Measurements from ENCODE around the gene MAN2B1.
"Not testable (repeated sequence)": the region's sequence is repeated elsewhere in the genome, so short reads cannot be mapped to it uniquely, and the experiment has no call there.

Gene MAN2B1

DNA sequence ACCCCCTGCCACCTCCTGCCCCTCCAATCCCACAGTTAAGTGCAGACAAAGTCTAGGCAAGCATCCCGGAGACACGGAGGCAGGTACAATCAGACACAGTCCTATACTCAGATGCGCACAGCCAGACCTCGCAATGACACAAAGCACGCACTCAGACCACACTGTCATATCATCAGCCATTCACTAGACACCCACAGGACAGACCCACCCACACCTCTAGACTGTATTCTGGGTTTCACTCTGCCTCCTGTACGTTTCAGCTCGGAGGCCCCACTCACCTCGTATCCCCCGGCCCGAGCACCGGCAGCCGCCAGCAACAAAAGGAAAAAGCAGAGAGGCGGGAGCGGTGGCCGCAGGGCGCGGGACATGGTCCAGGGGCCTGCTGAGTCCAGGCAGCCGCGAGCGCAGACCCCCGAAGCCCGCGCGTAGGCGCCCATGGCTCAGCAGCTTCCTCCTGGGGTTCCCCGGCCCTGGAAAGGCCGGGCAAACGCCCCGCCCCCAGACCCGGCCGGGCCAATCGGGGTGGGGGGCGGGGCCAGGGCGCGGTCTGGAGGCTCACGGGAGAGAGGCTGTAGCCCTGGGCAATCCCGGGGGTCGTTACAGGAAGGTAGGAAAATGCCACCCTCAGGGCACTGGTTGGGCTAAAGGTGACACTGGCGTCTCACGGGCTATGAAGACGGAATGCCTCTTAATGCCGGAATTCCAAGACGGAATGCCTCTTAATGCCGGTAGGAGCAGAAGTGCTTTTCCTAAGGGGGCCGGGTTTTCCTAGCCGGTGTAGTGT lies at the start of gene MAN2B1, which contains the start of gene WDR83:
Gene MAN2B1, minus strand, starts transcription at position 478 of the 784 bp plus-strand sequence. Its CDS starts 41 bp downstream, at position 437.
Gene WDR83, plus strand, starts transcription at position 543 of the 784 bp plus-strand sequence. CDS start 2,984 bp downstream, outside the sequence.
- peak; percentile 91 to 94 for DNase-seq

DNA sequence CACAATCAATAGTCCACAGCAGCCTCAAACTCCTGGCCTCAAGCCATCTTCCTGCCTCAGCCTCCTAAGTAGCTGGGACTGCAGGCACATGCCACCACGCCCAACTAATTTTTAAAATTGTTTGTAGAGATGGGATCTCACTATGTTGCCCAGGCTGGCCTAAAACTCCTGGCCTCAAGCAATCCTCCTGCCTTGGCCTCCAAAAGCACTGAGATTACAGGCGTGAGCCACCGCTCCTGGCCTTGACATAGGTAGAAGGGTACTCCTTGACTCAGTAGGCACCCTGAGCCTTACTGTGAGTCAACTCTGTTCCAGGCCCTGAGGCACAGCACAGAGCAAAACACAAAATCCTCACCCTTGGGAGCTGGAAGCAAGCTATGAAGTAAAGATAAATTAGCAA lies 49.4 kb upstream of the MAN2B1 start:
- no peak for DNase-seq

DNA sequence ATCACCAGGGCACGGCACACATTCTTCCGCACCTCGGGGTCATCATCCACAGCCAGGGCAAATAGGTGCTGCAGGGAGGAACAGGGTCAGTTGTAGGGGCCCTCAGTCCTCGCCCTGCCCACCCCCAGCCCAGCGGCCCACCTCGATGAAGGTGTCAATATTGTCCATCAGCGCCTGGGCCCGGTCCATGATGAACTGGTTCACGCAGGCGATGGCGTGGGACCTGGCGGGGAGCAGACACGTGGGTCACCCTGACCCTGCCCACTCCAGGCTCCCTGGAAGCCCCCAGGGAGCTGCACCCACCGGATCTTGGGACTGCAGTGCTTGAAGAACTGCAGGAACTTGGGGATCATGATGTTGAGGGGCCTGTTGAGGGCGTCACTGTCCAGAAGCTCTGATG lies 48.6 kb upstream of the MAN2B1 start:
- no peak for DNase-seq

DNA sequence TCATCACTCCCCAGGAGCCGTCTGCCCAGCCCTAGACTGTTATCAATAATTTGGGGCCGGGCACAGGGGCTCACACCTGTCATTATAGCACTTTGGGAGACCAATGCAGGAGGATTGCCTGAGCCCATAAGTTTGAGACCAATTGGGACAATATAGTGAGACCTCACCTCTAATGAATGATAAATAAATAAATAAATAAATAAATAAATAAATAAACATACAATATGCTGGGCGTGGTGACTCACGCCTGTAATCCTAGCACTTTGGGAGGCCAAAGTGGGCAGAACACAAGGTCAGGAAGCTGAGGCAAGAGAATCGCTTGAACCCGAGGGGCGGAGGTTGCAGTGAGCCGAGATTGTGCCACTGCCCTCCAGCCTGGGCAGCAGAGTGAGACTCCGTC lies 46.8 kb upstream of the MAN2B1 start:
- not testable (repeated sequence) for DNase-seq

DNA sequence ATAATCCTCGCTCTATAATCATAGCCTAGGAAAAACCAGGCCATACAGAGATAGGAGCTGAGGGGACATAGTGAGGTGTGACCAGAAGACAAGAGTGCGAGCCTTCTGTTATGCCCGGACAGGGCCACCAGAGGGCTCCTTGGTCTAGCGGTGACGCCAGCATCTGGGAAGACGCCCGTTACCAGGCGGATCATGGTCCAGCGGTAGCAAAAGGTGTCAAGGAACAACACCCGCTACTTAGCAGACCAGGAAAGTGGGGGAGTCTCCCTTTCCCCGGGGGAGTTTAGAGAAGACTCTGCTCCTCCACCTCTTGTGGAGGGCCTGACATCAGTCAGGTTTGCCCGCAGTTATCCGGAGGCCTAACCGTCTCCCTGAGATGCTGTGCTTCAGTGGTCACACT lies 45.5 kb upstream of the MAN2B1 start:
- not testable (repeated sequence) for DNase-seq

DNA sequence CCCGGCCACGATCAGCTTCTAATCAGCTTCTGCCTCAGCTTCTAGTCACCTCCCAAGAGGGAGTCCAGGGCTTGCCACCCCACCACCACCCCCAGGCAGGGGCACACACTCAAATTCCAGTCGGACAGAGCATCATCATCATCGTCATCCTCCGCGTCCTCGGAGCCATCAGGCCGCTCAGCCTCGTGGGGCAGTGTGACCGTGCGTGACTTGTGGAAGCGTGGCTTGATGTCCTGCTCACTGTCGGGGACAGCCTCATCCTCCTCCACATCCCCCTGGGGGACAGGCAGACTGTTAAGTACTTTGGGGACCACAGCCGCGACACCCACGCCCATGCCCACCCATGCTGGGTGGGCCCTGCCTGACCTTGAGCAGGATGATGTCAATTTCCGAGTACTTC lies 44.6 kb upstream of the MAN2B1 start:
- no peak for DNase-seq

DNA sequence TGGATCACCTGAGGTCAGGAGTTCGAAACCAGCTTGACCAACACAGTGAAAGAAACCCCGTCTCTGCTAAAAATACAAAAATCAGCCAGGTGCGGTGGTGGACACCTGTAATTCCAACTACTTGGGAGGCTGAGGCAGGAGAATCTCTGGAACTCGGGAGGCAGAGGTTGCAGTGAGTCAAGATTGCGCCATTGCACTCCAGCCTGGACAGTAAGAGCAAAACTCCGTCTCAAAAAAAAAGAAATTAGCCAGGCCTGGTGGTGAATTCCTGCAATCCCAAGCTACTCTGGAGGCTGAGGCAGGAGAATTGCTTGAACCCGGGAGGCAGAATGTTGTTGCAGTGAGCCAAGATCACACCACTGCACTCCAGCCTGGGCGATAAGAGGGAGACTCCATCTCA lies 42.1 kb upstream of the MAN2B1 start:
- no peak for DNase-seq

DNA sequence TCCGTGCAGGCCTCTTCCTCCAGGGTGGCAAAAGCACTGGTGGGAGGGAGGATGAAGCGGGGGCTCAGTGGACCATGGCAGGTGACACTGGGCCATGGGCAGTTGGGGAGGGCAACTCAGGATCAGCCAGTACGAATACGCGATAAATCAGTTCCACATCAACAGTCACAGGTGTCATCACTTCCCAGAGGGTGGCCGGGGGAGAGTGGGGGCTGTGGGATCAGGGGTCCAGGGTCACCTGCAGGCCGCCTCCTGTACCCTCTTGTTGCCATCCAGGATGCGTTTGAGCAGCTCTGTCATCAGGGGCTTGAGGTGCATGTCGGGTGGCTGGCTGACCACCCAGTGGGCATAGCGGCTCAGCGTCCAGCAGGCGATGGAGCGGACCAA lies 39.8 kb upstream of the MAN2B1 start:
- no peak for DNase-seq

DNA sequence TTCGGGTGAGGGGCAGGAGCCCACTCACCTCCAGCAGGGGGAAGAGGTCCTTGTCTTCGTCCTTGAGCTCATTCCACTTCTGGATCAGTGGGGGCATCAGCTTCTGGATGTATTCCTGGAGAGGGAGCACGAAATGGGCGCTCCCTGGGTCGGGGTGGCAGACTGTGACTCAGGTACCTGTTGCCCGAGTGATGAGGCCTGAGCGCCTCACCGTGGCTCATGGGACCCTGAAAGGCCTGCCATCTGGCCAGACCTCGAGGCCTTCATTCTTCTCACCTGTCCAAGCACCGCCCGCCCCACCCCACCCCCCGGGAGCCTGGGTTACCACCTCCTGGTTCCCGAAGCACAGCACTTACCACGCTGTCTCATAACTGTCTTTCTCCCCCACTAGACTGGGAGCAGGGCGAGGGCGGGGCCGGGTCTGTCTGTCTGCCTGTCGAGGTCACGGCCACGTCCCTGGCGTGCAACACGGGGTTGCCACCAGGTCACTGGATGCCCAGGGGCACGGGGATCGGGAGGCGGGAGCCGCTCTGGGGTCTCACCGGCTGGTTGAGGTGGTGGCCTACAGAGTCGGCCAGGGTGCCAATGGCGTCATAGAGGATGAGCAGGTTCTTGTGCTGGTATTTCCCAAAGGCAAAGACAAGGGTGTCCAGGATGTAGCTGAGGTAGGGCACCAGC lies 39.3 kb upstream of the MAN2B1 start:
- DNase-seq, result no peak

DNA sequence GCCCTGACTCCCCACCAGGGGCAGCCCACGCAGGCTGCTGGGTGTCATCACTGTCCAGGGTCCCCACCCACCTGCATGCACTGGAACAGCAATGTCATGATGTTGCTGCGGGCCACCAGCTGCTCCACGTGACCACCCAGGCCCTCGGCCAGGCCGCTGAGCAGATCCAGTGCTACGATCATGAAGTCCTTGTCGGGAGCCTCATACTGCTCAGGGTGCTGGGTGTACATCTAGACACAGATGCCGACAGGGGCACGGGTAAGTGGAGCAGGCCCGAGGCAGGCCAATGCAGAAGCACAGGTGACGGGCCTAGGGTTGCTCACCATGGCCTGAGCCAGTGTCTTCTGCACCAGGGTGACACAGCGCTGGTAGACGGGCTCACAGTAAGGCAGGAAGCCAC lies 38.6 kb upstream of the MAN2B1 start:
- DNase-seq, result no peak

DNA sequence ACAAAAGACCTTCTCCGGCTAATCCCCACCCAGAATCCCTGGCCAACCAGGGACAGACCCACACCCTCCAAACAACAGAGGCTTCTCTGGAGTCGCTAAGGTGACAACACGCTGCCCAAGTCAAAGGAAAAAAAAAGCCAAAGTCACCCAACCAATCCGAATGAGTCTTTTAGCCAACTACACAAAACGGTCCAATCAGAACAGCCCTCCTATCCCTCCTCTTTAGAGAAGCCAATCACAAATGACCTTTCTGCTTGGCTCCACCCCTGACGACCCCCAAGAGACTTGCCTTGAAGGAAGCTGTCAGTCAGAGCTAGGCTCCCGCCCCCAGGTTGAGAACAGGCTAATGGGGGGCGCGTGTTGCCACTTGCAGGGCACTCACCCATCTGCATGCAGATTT lies 36.5 kb upstream of the MAN2B1 start:
- peak in 1 of 2 donors; percentile 33 for DNase-seq

DNA sequence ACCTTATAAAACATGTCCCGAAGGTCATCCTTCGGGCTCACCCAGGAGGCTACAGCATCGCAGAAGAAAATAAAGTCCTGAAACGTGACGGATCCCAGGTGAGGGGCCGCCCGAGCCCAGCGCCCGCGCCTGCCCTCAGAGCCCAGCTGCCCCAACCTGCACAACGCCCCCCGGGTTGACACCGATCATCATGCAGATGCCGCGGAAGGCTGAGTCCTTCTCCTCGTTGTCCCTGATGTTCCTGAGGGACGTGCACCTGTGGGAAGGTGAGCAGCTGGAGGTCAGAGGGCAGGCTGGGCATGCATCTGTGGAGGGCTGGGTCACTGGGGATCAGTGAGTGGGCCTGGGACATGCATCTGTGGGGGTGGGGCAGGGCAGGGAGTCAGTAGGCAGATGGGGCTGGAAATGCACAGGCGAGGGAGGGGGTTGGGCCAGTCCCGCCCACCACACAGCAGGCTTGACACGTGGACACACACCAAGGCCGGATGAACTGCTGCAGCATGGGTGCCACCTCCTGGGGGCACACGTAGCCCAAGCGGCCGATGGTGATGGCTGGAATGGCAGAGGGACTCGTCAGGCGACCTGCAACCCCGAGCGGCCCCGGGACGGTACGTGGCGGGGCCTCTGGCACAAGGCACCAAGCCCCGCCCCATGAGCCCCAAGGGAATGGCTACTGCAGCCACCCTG lies 35.2 kb upstream of the MAN2B1 start:
- DNase-seq, result no peak

DNA sequence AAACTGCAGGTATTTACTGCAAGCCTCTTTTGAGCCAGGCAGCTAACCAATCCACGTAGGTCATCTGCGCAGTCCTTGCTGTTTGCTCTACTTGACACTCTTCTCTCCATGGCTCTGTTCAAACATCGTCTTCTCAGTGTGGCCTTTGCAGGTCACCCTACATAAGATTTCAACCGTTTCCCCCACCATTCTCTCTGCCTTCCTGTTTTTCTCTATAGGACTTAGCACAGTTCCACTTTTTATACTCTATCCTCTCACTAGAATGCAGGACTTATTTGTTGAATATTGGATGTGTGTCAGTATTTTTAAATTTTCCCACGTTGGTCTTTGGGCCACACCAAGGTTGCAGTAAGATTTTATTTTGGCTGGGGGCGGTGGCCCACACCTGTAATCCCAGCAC lies 31.6 kb upstream of the MAN2B1 start:
- no peak for DNase-seq

DNA sequence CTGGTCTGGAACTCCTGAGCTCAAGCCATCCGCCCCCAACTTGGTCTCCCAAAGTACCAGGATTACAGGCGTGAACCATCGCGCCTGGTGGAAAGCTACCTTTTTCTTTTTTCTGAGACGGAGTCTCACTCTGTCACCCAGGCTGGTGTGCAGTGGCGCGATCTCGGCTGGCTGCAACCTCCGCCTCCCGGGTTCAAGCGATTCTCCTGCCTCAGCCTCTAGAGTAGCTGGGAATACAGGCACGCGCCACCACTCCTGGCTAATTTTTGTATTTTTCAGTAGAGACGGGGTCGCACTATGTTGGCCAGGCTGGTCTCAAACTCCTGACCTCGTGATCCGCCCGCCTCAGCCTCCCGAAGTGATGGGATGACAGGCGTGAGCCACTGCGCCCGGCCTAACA lies 30.9 kb upstream of the MAN2B1 start:
- not testable (repeated sequence) for DNase-seq

DNA sequence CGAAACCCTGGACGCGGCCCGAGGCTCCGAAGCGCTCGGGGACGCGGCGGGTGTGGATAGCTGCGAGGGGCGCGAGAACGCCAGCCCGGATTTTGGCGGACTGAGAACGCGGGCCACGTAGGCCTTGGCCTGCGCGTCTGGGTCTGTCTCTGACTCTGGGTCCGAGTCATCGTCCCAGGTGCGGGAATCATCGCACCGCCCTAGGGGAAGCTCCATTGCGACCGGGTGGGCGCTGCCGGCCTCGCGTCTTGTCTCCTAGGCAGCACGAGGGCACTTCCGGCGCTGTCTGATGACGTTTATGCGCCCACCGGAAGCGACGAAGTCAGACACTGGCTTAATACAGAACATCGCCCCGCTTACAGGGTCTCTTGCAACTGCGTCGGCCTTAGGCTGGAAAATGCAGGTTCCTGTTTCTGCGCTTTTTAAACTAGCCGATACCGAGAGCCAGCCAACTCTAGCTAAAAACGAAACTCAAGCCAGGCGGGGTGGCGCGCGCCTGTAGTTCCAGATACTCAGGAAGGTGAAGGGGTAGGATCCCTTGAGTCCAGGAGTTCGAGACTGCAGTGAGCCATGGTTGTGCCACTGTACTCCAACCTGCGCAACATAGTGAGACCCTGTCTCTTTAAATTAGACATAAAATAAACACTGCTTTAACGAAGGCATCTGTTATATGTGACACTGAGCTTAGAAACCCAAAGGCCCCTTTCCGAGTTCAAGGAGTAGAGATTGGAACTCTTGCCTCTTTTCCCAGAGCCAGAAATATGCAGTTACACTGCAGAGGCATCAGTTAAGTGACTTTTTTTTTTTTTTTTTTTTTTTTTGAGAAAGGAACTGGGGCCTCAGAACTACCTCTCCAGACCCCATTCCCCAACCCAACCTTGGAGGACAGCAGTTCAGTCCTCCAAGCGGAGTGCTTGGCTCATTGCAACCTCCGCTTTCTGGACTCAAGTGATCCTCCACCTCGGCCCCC lies 30.1 kb upstream of the MAN2B1 start, which contains the start of gene FBXW9:
Gene FBXW9, minus strand, starts transcription at position 266 of the 970 bp plus-strand sequence. Its CDS starts 50 bp downstream, at position 216.
- DNase-seq, result peak; percentile 94 to 99

DNA sequence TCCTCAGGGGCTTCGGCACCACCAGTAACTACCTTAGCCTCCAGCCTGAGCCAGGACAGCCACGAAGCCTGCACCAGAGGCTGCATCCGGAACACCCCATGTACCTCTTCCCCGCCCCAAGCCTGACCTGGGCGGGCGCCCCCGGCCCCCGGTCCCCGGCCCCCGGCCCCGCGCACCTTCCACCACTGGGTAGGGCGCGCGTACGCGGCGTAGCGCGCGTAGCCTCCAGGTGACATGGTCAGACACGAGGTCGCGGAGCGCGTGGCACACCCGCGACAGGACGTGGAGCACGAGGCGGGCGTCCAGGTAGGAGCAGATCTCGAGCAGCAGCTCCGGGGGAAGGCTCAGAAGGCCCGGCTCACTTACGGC lies 29.4 kb upstream of the MAN2B1 start:
- DNase-seq, result no peak

DNA sequence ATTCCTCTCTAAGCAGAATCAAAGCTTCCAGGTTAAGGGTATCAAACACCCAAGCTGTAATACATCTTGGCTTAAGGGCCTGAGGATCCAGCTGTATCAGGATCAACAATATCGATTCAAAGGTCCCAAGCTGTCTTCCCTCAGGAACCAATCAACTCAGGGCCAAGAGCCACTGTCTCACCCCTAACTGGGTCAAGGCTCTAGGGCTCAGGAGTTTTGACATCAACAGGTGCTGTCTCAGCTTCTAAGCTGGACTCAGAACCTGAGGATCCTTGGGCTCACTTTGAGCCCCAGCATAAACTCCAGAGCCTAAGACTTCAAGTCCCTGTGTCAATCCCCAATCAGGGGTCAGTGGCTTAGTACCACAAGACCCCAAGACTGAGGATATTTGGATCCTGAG lies 29.0 kb upstream of the MAN2B1 start:
- no peak for DNase-seq

DNA sequence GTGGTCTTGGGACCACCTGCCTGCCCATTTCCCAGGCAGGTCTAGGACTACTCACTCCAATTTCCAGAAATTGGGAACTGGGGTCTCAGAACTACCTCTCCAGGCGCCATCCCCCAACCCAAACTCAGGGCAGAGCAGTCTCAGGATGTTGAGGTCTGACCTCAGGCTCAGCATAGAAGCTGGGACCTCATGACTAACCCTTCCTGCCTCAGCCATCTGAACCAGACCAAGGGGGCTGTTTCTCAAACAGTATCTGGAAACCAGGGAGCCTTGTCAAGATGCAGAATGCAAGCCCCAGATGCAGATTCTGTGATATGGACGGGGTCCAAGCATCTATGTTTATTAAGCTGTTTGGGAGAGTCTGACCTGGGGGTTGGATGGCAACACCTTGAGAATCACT lies 28.6 kb upstream of the MAN2B1 start:
- no peak for DNase-seq

DNA sequence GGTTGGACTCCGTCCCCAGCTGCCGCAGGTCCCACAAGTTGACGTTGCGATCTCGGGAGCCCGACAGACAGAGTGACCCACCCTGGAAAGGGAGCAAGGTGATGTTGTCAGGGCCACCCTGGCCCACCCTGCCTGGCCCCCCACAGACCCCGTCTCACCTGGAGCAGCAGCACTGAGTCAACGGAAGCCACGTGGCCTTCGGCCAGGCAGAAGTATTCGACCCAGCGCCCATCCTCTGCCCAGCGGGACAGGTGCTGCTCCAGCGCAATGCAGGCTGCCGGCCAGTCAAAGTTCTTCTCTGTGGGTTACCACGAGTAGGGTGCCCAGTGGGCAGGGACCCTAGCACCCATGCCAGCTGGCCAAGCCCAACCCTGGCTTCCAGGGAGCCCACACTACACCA lies 28.1 kb upstream of the MAN2B1 start:
- no peak for DNase-seq

DNA sequence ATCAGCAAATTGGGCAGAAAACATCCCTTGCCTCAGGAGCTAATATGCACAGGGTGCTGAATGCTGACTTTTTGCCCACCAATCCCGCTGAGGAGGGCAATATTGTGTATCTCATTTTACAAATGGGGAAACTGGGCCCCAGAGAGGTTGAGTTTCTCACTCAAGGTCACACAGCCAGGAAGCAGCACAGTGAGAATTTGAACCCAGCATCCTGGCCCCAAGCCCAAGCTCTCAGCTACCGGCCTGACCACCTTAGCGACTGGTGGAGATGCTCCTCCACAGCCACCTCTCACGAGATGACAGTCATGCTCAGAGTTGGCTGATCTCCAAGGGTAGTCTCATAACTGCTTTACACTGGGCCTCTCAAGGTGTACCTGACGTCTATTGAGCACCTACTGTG lies 26.4 kb upstream of the MAN2B1 start:
- DNase-seq, result no peak

DNA sequence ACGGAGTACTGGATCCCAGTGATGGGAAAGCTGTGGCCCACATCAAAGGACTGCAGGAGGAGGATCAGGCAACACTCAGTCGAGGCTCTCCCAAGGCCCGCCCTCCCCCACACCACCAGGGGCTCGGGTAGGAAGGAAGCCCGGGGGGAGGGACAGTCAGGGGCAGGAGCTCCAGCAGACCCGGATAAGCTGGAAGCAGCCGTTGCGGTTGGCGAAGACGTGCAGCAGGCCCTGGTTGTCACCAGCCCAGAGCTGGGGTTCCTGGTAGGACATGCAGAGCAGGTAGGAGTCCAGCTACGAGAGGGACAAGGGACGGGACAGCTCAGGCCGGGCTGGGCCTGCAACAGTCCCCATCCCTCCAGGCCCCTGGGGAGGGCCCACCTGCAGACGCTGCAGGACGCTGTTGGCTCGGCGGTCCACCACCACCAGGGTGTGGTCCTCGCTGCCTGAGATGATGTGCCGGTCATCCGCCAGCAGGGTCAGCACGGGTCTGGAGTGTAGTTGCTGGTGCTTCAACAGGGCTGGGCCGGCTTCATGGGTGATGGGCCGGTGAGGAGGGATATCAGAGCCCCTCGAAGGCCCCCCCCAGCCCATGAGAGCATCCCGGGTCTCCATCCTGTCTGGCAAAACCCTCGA lies 23.2 kb upstream of the MAN2B1 start:
- DNase-seq, result no peak

DNA sequence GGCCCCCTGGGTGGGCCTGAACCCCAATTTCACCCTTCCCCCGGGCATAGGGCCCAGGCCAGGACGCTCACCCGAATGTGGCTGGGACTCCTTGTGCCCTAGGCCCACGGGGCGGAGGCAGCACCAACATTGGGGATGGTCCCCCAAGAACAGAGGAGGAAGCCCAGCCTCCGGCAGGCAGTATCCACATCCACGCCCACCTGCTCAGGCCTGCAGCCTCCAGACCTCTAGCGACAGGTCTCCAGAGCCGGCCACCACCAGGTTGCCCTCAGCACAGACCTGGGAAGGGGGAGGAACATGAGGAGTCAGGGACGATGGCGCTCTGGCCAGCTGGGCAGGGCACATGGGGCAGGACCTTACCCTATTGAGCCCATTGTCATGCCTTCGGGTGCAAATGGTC lies 22.5 kb upstream of the MAN2B1 start:
- no peak for DNase-seq
